Brain pericyte (primary cell): ENCODE data around the gene TMEM127.
"Not testable (repeated sequence)": the region's sequence is repeated elsewhere in the genome, so short reads cannot be mapped to it uniquely, and the experiment has no call there.

Source experiments
- DNase-seq: peaks from one replicate; pipeline ENCODE4 v3.0.0-alpha.2; 2012; ENCODE audit warnings: low read depth, low spot score

Gene TMEM127

GRCh38 chr2:96264086-96264485, 1.7 kb downstream of the TMEM127 start:
- no peak for DNase-seq

GRCh38 chr2:96262306-96262705, 3.5 kb downstream of the TMEM127 start:
- no peak for DNase-seq

DNA sequence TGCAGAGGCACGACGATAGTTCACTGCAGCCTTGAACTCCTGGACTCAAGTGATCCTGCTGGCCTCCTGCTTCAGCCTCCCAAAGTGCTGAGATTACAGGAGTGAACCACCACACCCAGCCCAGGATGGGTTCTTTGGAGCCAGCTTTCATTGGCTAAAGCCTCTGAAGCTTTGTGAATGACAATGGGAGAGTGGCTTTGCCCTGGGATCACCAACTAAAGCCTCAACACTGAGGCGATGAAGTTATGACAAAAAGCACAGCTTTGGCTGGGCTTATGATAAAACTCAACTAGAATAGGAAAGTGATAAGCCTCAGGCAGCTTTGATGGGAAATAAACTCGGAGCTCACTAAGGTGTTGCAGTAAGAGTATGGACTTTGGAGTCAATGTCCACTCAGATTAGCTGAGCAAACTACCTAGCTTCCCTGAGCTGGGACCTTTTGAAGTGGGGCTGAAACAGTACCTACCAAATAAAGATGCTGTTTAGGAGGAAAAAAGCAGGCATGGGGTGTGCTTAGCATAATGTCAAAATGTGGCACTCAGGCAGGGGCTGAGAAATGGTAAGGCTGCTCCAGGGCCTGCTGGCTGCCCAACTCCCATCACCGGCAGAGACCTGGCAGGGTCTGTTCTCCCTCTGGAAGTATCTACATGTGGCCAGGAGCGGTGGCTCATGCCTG, 4.3 kb downstream of the TMEM127 start:
- DNase-seq = no peak

- DNase-seq = peak; percentile 54
Measured at GRCh38 chr2:96260387-96261260, 5.2 kb downstream of the TMEM127 start.

GRCh38 chr2:96259497-96259921, 6.3 kb downstream of the TMEM127 start:
- DNase-seq = no peak

- DNase-seq = no peak
Measured at GRCh38 chr2:96258166-96259022, 7.4 kb downstream of the TMEM127 start.

DNA sequence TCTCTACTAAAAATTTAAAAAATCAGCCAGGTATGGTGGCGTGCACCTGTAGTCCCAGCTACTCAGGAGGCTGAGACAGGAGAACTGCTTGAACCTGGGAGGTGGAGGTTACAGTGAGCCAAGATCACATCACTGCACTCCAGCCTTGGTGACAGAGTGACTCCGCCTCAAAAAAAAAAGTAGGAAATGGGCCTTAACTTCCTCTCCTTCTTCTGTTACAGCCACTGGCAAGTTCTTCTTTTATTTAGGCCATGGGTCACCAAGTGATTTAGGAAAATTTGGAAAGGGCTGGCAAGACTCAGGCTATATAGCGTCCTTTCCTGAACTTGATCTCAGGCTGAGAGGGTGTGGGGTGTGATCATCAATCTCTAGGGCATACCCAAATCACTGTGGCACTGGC, 8.1 kb downstream of the TMEM127 start:
- not testable (repeated sequence) for DNase-seq

DNA sequence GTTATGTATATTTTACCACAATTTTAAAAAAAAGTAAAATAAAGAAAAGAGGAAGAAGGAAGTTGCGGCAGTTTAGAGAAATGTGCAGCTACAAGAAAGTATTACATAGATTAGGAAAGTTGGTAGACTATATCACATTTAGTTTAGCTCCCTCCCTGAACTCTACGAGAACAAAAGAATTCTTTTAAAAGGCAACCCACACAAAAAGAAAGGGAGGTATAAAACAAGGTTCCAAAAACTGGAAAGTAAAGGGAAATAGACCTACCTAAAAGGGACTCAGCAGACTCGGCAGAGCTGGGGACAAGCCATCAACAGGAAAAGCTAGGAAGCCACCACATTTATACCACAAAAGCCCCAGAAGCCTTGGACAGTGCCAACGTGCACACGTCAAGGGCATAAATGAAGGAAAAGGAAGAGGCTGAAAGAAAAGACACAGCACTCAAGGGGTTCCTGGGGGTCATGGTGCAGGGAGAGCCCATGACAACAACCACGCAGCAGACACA, 9.1 kb downstream of the TMEM127 start:
- no peak for DNase-seq

DNA sequence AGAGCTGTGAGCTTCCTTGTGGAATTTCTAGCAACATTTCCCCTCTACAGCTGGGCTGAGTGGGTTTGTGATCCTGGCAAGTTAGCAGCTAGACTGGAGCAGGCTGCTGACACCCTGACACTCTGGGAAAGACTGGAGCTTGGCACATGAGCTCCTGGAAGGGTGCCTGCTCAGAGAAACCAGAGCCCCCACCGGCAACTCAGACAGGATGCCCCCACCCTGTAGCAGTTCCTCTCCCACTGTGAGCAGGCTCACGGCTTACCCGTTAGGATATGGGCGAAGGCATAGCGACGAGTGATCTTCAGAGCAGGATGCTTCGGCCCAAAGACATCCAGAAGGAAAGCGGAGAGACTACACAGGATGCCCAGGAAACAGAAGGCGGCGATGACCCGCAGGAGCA, 11.2 kb downstream of the TMEM127 start:
- no peak for DNase-seq

GRCh38 chr2:96253006-96253405, 12.8 kb downstream of the TMEM127 start:
- no peak for DNase-seq

- no peak for DNase-seq
Measured at GRCh38 chr2:96252526-96252925, 13.3 kb downstream of the TMEM127 start.

DNA sequence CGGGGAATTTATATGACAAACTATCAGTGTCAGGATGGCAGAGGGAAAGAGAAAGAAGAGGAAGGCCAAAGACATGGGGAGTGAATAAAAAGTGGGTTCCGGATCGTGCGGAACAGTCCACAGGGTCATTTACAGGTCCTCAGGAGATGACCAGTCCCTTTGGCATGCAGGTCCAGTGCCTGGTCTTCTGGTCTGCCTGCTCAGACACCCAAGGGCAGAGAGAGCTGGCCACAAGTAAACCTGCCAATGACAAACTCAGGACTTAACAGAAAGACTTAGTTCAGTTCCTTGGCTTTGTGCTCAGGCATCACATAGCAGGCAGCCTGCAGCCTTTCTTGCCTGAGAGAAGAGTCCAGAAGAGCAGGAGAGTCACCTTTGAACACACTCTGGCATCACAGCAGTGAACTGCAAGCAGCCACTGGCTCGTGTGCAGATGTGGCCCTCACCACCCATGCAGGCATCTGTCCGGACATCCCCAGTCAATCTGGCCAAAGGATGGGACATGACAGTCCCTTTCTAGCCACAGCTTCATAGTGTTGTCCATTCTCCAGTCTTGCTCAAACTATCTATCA, 14.0 kb downstream of the TMEM127 start:
- DNase-seq = peak; percentile 71

DNA sequence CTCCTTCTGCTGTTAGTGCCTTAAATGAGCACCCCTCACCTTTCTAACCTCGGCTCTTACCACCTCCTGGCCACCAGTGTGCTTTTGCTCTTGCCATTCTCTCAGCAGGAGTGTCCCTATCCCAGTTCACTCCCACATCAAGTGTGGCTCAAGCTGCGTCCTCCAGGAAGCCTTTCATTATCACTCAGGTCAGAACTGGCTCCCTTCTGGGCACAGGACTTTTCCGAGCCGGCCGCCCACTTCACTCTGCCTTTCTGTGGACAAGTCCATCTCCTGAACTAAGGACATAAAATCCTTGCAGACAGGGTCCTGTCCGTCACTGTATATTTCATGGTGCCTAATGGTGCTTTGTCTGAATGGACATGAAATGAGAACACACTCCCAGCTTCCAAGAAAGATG, 15.6 kb downstream of the TMEM127 start:
- no peak for DNase-seq

DNA sequence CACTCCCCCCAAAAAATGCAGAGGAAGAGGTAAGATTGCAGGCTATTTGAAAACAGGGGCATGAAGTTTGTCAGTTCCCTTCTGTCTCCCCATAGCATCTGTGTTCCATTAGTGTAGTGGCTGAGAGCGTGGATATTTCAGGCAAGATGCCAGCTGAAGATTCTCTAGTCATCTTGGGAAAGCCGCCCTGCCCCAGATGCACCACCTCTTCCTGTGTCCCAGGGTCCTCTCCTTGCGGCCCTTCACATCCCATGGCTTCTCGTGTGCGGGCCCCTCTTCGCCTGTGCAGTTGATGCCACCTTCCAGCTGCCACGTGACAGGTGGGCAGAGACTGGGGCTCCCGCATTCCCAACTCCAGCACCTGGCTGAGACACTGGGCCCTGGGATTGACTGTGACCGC, 16.1 kb downstream of the TMEM127 start:
- no peak for DNase-seq

DNA sequence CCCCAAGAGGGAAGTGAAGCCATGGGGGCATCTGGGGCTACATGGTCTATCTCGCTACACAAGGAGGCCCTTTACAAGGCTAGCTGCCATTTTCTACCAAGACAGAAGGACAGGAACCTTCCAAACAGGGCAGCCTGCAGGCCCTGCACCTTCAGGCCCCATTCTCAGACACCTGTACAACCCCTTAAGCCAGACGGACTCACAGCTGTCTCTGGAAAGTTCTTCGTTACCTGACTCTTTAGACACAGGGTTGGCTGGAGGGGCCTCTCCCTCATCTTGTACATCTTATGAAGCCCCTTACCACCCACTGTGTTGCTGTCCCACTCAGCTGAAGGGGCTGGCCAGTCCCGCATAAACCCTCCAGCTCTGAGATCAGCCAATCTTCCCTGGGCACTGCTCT, 17.2 kb downstream of the TMEM127 start:
- DNase-seq = no peak

- DNase-seq = no peak
Measured at GRCh38 chr2:96247896-96248295, 17.9 kb downstream of the TMEM127 start.

DNA sequence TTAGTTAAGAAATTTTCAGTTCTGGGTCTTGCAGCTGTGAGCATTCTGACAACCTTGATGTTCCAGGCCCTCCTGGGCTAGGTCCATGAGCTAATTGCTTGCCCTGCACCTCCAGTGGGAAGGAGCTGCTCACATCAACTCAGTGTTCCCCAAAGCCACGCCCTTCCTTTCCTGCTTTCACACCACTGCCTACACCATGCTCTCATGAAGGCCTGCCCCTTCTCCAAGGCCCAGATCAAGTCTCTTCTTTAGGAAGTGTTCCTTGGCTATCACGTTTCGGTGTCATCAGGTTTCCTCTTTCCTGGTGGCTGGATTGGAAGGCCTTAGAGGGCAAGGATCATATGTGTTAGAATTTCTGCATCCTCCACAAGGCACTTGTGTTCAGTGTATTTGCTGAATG, 18.8 kb downstream of the TMEM127 start:
- no peak for DNase-seq

- DNase-seq = no peak
Measured at GRCh38 chr2:96245609-96246390, 20.0 kb downstream of the TMEM127 start.

GRCh38 chr2:96243843-96244242, 22.0 kb downstream of the TMEM127 start:
- no peak for DNase-seq

DNA sequence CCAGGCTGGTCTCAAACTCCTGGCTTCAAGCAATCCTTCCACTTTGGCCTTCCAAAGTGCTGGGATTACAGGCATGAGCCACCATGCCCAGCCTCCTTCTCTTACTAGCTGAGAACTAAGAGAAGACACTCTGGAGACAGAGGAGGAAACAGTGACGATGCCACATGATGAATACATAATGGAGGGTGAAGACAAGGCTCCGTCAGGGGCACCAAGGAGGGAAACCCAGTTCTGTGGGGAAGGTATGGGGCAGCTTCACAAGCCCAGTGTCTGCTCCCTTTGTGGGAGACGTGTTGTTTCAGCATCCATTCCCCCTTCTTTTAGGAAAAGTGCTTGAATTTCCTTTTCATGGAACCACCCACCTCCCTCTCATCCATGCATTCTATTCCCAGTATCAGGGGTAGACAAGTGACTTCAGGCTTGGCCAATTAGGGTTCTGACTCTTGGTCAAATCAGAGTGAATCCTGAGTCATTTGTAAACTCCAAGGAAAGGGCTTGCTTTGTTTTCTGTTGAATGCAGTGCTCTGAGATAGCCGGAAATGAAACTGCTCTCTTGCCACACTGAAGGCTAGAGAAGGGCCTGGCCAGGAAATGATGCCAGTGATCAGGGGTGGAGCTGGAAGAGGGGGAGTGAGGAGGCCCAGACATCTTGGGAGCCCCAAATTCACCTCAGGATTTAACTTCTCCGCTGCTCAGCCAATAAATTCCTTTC, 23.7 kb downstream of the TMEM127 start:
- DNase-seq = no peak
